Tibial artery (tissue), 4 donors: ENCODE results near the gene CPNE4.

Experiments used
- DNase-seq, 2 donors: peaks; one replicate each; pipeline ENCODE4 v3.0.0-alpha.2; 2019
- H3K27ac ChIP-seq, 2 donors: fragments of 200-600 bp; sonication (generic) in 1 of 2; 1 replicate in 1 of 2; 2 replicates in 1 of 2; pipeline ENCODE4 v1.5.1; 2018 to 2019; ENCODE audit warnings: mild to moderate bottlenecking in 1 of 2
- H3K27me3 ChIP-seq, 2 donors: fragments of 200-600 bp; sonication (generic) in 1 of 2; one replicate each; pipeline versions ENCODE4 v1.5.1 to v1.6.0; 2016 to 2019
- H3K36me3 ChIP-seq, 3 donors: fragments of 200-600 bp; sonication (generic) in 2 of 3; one replicate each; pipeline ENCODE4 v1.5.1; 2016 to 2019; ENCODE audit warnings: mild to moderate bottlenecking in 2 of 3
- H3K4me1 ChIP-seq, 4 donors: fragments of 200-600 bp; sonication (generic) in 2 of 4; 1 replicate in 3 of 4; 2 replicates in 1 of 4; pipeline ENCODE4 v1.5.1; 2016 to 2019
- H3K4me3 ChIP-seq, 2 donors: fragments of 200-600 bp; sonication (generic) in 1 of 2; 1 replicate in 1 of 2; 2 replicates in 1 of 2; pipeline ENCODE4 v1.5.1; 2018 to 2019; ENCODE audit warnings: mild to moderate bottlenecking in 2 of 2
- H3K9me3 ChIP-seq, 3 donors: fragments of 200-600 bp; sonication (generic) in 1 of 3; one replicate each; pipeline ENCODE4 v1.5.1; 2016 to 2019
- intact Hi-C: fragments of 100-400 bp; cut with DNase I; formaldehyde crosslinking; loops from one replicate; pipeline ENCODE4 v1.15.0; 2023; ENCODE audit warnings: low total_unique reads
- TF ChIP-seq, protein P1 (sequence below), 2 experiments: fragments of 200-600 bp in 1 of 2; fragments of 450-650 bp in 1 of 2; IDR thresholded peaks; one replicate each; pipeline ENCODE4 v1.5.1; 2017 to 2019; ENCODE audit warnings: antibody characterized with exemption in 2 of 2, mild to moderate bottlenecking in 1 of 2, moderate library complexity in 1 of 2

CPNE4 gene

GRCh38 chr3:131794766-131795388 is 239.9 kb downstream of the CPNE4 start:
- Histone ChIP-seq H3K4me3 (no peak overlapping the region), H3K27me3 (peaks cover 0 to 3% of the 10 kb centered on the region in 2 donors), H3K4me1 (peaks cover 0 to 7% (median 0%) of the 10 kb centered on the region in 4 donors), H3K36me3 (no peaks in the 10 kb centered on the region), H3K9me3 (no peaks in the 10 kb centered on the region), H3K27ac (no peak overlapping the region)
- intact Hi-C loops: loop anchor here (10.0 kb wide), 1 partner anchor 240 kb away; the partner anchor contains the start of gene CPNE4
- TF ChIP-seq, protein P1, sequence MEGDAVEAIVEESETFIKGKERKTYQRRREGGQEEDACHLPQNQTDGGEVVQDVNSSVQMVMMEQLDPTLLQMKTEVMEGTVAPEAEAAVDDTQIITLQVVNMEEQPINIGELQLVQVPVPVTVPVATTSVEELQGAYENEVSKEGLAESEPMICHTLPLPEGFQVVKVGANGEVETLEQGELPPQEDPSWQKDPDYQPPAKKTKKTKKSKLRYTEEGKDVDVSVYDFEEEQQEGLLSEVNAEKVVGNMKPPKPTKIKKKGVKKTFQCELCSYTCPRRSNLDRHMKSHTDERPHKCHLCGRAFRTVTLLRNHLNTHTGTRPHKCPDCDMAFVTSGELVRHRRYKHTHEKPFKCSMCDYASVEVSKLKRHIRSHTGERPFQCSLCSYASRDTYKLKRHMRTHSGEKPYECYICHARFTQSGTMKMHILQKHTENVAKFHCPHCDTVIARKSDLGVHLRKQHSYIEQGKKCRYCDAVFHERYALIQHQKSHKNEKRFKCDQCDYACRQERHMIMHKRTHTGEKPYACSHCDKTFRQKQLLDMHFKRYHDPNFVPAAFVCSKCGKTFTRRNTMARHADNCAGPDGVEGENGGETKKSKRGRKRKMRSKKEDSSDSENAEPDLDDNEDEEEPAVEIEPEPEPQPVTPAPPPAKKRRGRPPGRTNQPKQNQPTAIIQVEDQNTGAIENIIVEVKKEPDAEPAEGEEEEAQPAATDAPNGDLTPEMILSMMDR (IDR thresholded peaks at IDR 0.05): peak; percentile 64 to 70
- DNase-seq: no peak

DNA sequence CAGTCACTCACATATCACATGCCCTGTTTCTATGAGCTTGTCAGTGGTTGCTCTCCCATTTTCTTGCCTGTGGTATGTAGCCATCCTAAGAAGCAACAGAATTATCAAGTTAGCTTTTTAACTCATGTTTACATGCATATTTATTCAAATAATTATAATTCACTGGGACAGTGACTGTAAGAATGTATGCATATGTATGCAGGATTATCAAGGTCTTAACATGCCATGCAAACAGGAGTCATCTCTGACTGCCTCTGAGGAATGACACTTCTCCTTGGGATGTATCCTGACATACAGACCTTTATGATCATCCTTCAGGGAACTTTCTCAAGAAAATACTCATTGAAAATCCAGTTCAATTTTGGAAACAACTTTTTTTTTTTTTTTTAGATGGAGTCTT is 240.9 kb downstream of the CPNE4 start:
- intact Hi-C loops: loop anchor here (10.0 kb wide), 1 partner anchor 241 kb away; the partner anchor contains the start of gene CPNE4

GRCh38 chr3:131789188-131789587 is 245.6 kb downstream of the CPNE4 start:
- no peak overlapping the region for H3K27ac ChIP-seq

More for the DNA sequence above, 240.9 kb downstream of the CPNE4 start:
- no peak for DNase-seq
- Histone ChIP-seq H3K36me3 (no peaks in the 10 kb centered on the region), H3K27me3 (peaks cover 0 to 3% of the 10 kb centered on the region in 2 donors), H3K9me3 (no peaks in the 10 kb centered on the region), H3K27ac (no peak overlapping the region), H3K4me3 (no peak overlapping the region), H3K4me1 (peaks cover 0 to 7% (median 0%) of the 10 kb centered on the region in 4 donors)
- TF ChIP-seq, protein P1 (IDR thresholded peaks at IDR 0.05): no peak

GRCh38 chr3:131786386-131786785 is 248.4 kb downstream of the CPNE4 start:
- TF ChIP-seq, protein P1 (IDR thresholded peaks at IDR 0.05): no peak
- Histone ChIP-seq H3K27ac (no peak overlapping the region), H3K9me3 (no peaks in the 10 kb centered on the region), H3K27me3 (no peaks in the 10 kb centered on the region), H3K4me1 (no peaks in the 10 kb centered on the region), H3K4me3 (no peak overlapping the region), H3K36me3 (no peaks in the 10 kb centered on the region)
- DNase-seq: no peak
- intact Hi-C loops: no loop called here

More at GRCh38 chr3:131789188-131789587, 245.6 kb downstream of the CPNE4 start:
- H3K36me3 ChIP-seq: no peaks in the 10 kb centered on the region
- TF ChIP-seq, protein P1 (IDR thresholded peaks at IDR 0.05): no peak
- no peak for DNase-seq
- no peaks in the 10 kb centered on the region for H3K4me1 ChIP-seq
- intact Hi-C loops: no loop called here
- no peaks in the 10 kb centered on the region for H3K9me3 ChIP-seq
- no peak overlapping the region for H3K4me3 ChIP-seq
- no peaks in the 10 kb centered on the region for H3K27me3 ChIP-seq

DNA sequence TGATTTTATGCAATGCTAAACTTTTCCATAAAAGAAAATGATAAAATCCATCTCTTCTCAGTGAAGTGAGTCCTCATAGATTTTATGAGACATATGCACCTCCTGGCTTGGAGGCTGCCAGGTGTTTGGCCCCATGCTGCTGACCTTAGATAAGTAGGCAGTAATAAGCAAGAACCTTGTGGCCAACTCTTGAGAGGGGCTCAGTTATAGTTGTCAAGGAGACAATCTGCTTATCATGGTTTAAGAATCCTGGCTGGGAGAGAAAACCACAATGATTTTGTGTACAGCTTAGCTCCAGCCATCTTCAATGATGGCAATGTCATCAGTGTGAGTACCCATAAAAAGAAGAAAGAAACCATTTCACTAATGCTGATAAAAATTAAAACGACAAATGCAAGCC is 252.1 kb downstream of the CPNE4 start:
- intact Hi-C loops: loop anchor here (1.0 kb wide), 1 partner anchor 20 kb away; no protein-coding TSS in a partner anchor
- H3K27ac ChIP-seq: no peak overlapping the region
- no peaks in the 10 kb centered on the region for H3K4me1 ChIP-seq
- no peaks in the 10 kb centered on the region for H3K36me3 ChIP-seq
- H3K4me3 ChIP-seq: no peak overlapping the region
- no peaks in the 10 kb centered on the region for H3K27me3 ChIP-seq
- DNase-seq: no peak
- TF ChIP-seq, protein P1 (IDR thresholded peaks at IDR 0.05): no peak
- H3K9me3 ChIP-seq: no peaks in the 10 kb centered on the region
